Hepatocyte (in vitro differentiated cells): ENCODE data around the gene PLA2G4D. TPM values are rescaled to one million over a fixed set of nuclear protein-coding genes. Genes with fewer than 3 reads are reported as not detected.
A peak's percentile ranks its signal among the peaks of the same experiment; 100 is the strongest.

Experiments
- DNase-seq: peaks from one replicate; pipeline ENCODE4 v3.0.0-alpha.2; 2016; ENCODE audit warnings: low spot score
- H2AFZ ChIP-seq: fragments of 200-600 bp; sonication (generic); 2 replicates; pipeline ENCODE4 v1.6.0; 2016; ENCODE audit warnings: antibody characterized with exemption, mild to moderate bottlenecking
- H3K27ac ChIP-seq: fragments of 200-600 bp; sonication (generic); 2 replicates; pipeline ENCODE4 v1.5.1; 2016; ENCODE audit warnings: mild to moderate bottlenecking
- H3K27me3 ChIP-seq: fragments of 200-600 bp; sonication (generic); 2 replicates; pipeline ENCODE4 v1.6.1; 2016
- H3K36me3 ChIP-seq: fragments of 200-600 bp; sonication (generic); replicated peaks from 2 replicates; pipeline ENCODE4 v1.5.1; 2016; ENCODE audit warnings: low read depth; ENCODE audit not compliant: insufficient read depth
- H3K4me1 ChIP-seq: fragments of 200-600 bp; sonication (generic); 2 replicates; pipeline ENCODE4 v1.5.1; 2016; ENCODE audit warnings: mild to moderate bottlenecking, moderate library complexity; ENCODE audit not compliant: insufficient read depth
- H3K4me2 ChIP-seq: fragments of 200-600 bp; sonication (generic); 2 replicates; pipeline ENCODE4 v1.6.0; 2016
- H3K4me3 ChIP-seq: fragments of 200-600 bp; sonication (generic); 2 replicates; pipeline ENCODE4 v1.5.1; 2016; ENCODE audit warnings: mild to moderate bottlenecking
- H3K79me2 ChIP-seq: fragments of 200-600 bp; sonication (generic); 2 replicates; pipeline ENCODE4 v1.6.0; 2017; ENCODE audit warnings: mild to moderate bottlenecking
- H3K9me2 ChIP-seq: fragments of 200-600 bp; sonication (generic); replicated peaks from 2 replicates; pipeline ENCODE4 v1.6.0; 2017; ENCODE audit warnings: mild to moderate bottlenecking; ENCODE audit not compliant: insufficient read depth
- H3K9me3 ChIP-seq: fragments of 200-600 bp; sonication (generic); 2 replicates; pipeline ENCODE4 v1.5.1; 2016; ENCODE audit warnings: low read depth, mild to moderate bottlenecking
- H4K20me1 ChIP-seq: fragments of 200-600 bp; sonication (generic); 2 replicates; pipeline ENCODE4 v1.6.0; 2016; ENCODE audit warnings: mild to moderate bottlenecking; ENCODE audit not compliant: insufficient read depth, poor library complexity, severe bottlenecking
- CTCF ChIP-seq: fragments of 200-600 bp; sonication (generic); IDR thresholded peaks from 2 replicates; pipeline ENCODE4 v1.5.1; 2016; ENCODE audit warnings: antibody characterized with exemption, mild to moderate bottlenecking; ENCODE audit not compliant: poor library complexity
- EZH2 ChIP-seq: fragments of 200-600 bp; sonication (generic); IDR thresholded peaks from 2 replicates; pipeline ENCODE4 v1.6.1; 2016; ENCODE audit warnings: antibody characterized with exemption, mild to moderate bottlenecking, borderline replicate concordance
- EZH2phosphoT487 ChIP-seq: fragments of 200-600 bp; sonication (generic); IDR thresholded peaks from one replicate; pipeline ENCODE4 v1.6.1; 2018; ENCODE audit warnings: antibody characterized with exemption, mild to moderate bottlenecking, low read depth, moderate library complexity; ENCODE audit not compliant: unreplicated experiment, severe bottlenecking
- WGBS: methylation state at CpG from one replicate; pipeline ENCODE4 v1.1.6; 2016; ENCODE audit warnings: low lambda C conversion rate; ENCODE audit errors: missing lambda C conversion rate; 5-methylcytosine and 5-hydroxymethylcytosine counted together
- polyA plus RNA-seq: library from polyadenylated mRNA; unstranded; fragments of >200 nt; fragmentation: Nextera tagmentation; extraction: Ambion mirVana; gene quantifications from 2 replicates; pipeline ENCODE4 v1.2.1, GENCODE V29; 2016
- total RNA-seq: library from RNA; depleted of rRNA; stranded (reverse); fragments of >200 nt; gene quantifications from 2 replicates; pipeline ENCODE4 v1.2.3, GENCODE V29; 2014

PLA2G4D gene
- total and polyA plus RNA-seq, 2 experiments from 2014 or later = 0.17 TPM; not detected in 1

GRCh38 chr15:42129364-42129763, 35.0 kb upstream of the PLA2G4D start:
- Histone ChIP-seq H3K36me3 (no peaks in the 10 kb centered on the region), H3K9me3 (no peaks in the 10 kb centered on the region), H2AFZ (no peak overlapping the region), H3K9me2 (no peaks in the 10 kb centered on the region), H3K4me2 (no peak overlapping the region), H4K20me1 (no peaks in the 10 kb centered on the region), H3K4me1 (no peaks in the 10 kb centered on the region), H3K27me3 (peaks cover 7% of the 10 kb centered on the region), H3K79me2 (no peaks in the 10 kb centered on the region), H3K27ac (no peak overlapping the region), H3K4me3 (no peak overlapping the region)
- no peak for TF ChIP-seq CTCF
- TF ChIP-seq EZH2 = no peak
- TF ChIP-seq EZH2phosphoT487 = no peak
- WGBS = 94% methylated on average over 2 of the region's 2 CpGs
- DNase-seq = no peak

DNA sequence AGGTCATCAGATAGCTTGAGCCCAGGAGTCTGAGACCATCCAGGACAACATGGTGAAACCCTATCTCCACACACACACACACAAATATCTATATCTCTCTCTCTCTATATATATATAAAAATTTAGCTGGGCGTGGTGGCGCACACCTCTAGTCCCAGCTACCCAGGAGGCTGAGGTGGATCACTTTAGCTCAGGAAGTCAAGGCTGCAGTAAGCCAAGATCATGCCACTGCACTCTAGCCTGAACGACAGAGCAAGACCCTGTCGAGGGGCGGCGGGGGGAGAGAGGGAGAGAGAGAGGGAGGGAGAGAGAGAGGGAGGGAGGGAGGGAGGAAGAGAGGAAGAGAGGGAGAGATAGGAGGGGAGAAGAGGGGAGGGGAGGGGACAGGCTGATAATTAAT, 34.1 kb upstream of the PLA2G4D start:
- TF ChIP-seq EZH2phosphoT487 = no peak
- no peak for TF ChIP-seq CTCF
- TF ChIP-seq EZH2 = no peak
- Histone ChIP-seq H3K27ac (no peak overlapping the region), H3K9me3 (no peaks in the 10 kb centered on the region), H3K4me2 (no peak overlapping the region), H3K9me2 (no peaks in the 10 kb centered on the region), H3K79me2 (no peaks in the 10 kb centered on the region), H4K20me1 (no peaks in the 10 kb centered on the region), H3K4me1 (no peaks in the 10 kb centered on the region), H3K27me3 (peaks cover 7% of the 10 kb centered on the region), H3K36me3 (no peaks in the 10 kb centered on the region), H2AFZ (no peak overlapping the region), H3K4me3 (no peak overlapping the region)
- DNase-seq = no peak
- WGBS = 78% methylated on average over 6 of the region's 6 CpGs

DNA sequence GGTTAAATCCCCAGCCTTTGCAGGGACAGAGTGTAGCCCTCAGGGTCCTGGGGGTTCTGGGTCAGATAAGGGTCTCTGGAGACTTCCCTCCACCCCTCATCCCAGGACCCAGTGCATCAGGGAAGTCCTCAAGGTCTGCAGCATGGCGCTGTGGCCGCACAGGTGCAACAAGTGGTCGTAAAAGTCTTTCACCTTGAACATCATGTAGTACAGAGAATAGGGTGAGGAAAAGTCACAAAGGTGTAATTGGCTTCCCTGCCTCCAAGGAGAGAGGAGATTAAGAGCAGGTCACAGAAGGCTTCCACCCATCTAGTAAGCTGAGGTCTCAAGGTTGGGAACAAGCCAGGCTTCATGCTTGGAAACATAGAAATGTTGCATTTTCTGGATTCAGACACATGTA, 29.2 kb upstream of the PLA2G4D start:
- H3K27me3 ChIP-seq = no peaks in the 10 kb centered on the region
- H2AFZ ChIP-seq = no peak overlapping the region
- H3K79me2 ChIP-seq = no peaks in the 10 kb centered on the region
- no peaks in the 10 kb centered on the region for H3K36me3 ChIP-seq
- H3K27ac ChIP-seq = no peak overlapping the region
- H3K4me1 ChIP-seq = peaks cover 13% of the 10 kb centered on the region
- no peaks in the 10 kb centered on the region for H3K9me2 ChIP-seq
- no peak overlapping the region for H3K4me3 ChIP-seq
- no peak overlapping the region for H3K4me2 ChIP-seq
- H4K20me1 ChIP-seq = no peaks in the 10 kb centered on the region
- no peaks in the 10 kb centered on the region for H3K9me3 ChIP-seq
- no peak for DNase-seq
- 53% methylated on average over 3 of the region's 3 CpGs for WGBS
- TF ChIP-seq EZH2phosphoT487 (no peak), EZH2 (no peak), CTCF (no peak)

GRCh38 chr15:42121682-42122081, 27.3 kb upstream of the PLA2G4D start:
- Histone ChIP-seq H3K9me3 (no peaks in the 10 kb centered on the region), H3K4me1 (peaks cover 13% of the 10 kb centered on the region), H3K4me2 (no peak overlapping the region), H3K27me3 (no peaks in the 10 kb centered on the region), H3K9me2 (no peaks in the 10 kb centered on the region), H3K4me3 (no peak overlapping the region), H3K27ac (peak overlapping the region; percentile 34), H2AFZ (no peak overlapping the region), H3K36me3 (no peaks in the 10 kb centered on the region), H4K20me1 (no peaks in the 10 kb centered on the region), H3K79me2 (no peaks in the 10 kb centered on the region)
- TF ChIP-seq EZH2 (no peak), CTCF (no peak), EZH2phosphoT487 (no peak)
- DNase-seq = peak; percentile 80
- WGBS = 56% methylated on average over 2 of the region's 2 CpGs
